Heart left ventricle (tissue), 16 donors: ENCODE results near the gene HP. TPM values are rescaled to one million over a fixed set of nuclear protein-coding genes. Genes with fewer than 3 reads are reported as not detected.
"Not testable (repeated sequence)": the region's sequence is repeated elsewhere in the genome, so short reads cannot be mapped to it uniquely, and the experiment has no call there.

Source experiments
- ATAC-seq, 4 donors: fragments of 200-7000 bp; cut with Tn5 transposase; one replicate each; pipeline ENCODE4 v1.9.1; 2020 to 2022; ENCODE audit warnings: moderate library complexity in 4 of 4, mild to moderate bottlenecking in 3 of 4, moderate number of reproducible peaks in 1 of 4
- DNase-seq, 5 donors: peaks; one replicate each; pipeline ENCODE4 v3.0.0-alpha.2; 2020
- H3K27ac ChIP-seq, 12 donors: fragments of 200-600 bp; sonication (generic) in 4 of 12; one replicate each; pipeline versions ENCODE4 v1.5.0 to v1.8.0; 2016 to 2022; ENCODE audit warnings: mild to moderate bottlenecking in 2 of 12
- H3K27me3 ChIP-seq, 9 donors: fragments of 200-600 bp; sonication (generic) in 2 of 9; one replicate each; pipeline versions ENCODE4 v1.5.1 to v1.8.0; 2016 to 2022; ENCODE audit warnings: mild to moderate bottlenecking in 3 of 9
- H3K36me3 ChIP-seq, 9 donors: fragments of 200-600 bp; sonication (generic) in 2 of 9; one replicate each; pipeline versions ENCODE4 v1.5.0 to v1.8.0; 2018 to 2022; ENCODE audit warnings: mild to moderate bottlenecking in 2 of 9
- H3K4me1 ChIP-seq, 12 donors: fragments of 200-600 bp; sonication (generic) in 4 of 12; one replicate each; pipeline versions ENCODE4 v1.5.0 to v1.8.0; 2016 to 2022; ENCODE audit warnings: mild to moderate bottlenecking in 3 of 12
- H3K4me3 ChIP-seq, 12 donors: fragments of 200-600 bp; sonication (generic) in 4 of 12; one replicate each; pipeline versions ENCODE4 v1.5.0 to v1.8.0; 2017 to 2022; ENCODE audit warnings: mild to moderate bottlenecking in 9 of 12, moderate library complexity in 4 of 12
- H3K9me3 ChIP-seq, 12 donors: fragments of 200-600 bp; sonication (generic) in 4 of 12; one replicate each; pipeline versions ENCODE4 v1.5.0 to v1.8.0; 2016 to 2022; ENCODE audit warnings: mild to moderate bottlenecking in 1 of 12
- POLR2A ChIP-seq, 2 donors: fragments of 450-650 bp; IDR thresholded peaks; one replicate each; pipeline ENCODE4 v1.6.1; 2017; ENCODE audit warnings: antibody characterized with exemption in 2 of 2, mild to moderate bottlenecking in 2 of 2, moderate library complexity in 2 of 2
- WGBS, 4 donors: extraction: QIAGEN DNeasy Blood & Tissue Kit in 2 of 4; methylation state at CpG; one replicate each; pipeline versions ENCODE4 v1.1.5 to v1.1.7; 2013 to 2018; 5-methylcytosine and 5-hydroxymethylcytosine counted together
- intact Hi-C, 10 donors: fragments of 100-400 bp; cut with DNase I; formaldehyde crosslinking; loops; one replicate each; pipeline versions ENCODE4 v1.11.1 to v1.14.2; 2022
- long read RNA-seq, 3 donors: library from polyadenylated mRNA; unstranded; transcript quantifications; one replicate each; pipeline ENCODE4 v2.0.0, GENCODE V29; 2020 to 2021
- polyA plus RNA-seq, 2 donors: library from polyadenylated mRNA; stranded (reverse); fragments of 200-250 nt; gene quantifications; one replicate each; pipeline ENCODE4 v1.2.3, GENCODE V29; 2013
- total RNA-seq, 9 donors: library from RNA; depleted of rRNA in 2 of 9; stranded (reverse); fragments of >200 nt in 2 of 9; fragmentation: NEBNext Ultra II Directional in 3 of 9; extraction: Animal tissue kit (Norgen Biotek cat#: 25700) in 3 of 9; gene quantifications; one replicate each; pipeline versions ENCODE4 v1.1.0 to v1.2.4, GENCODE V29; 2016 to 2023
- TF ChIP-seq, protein P1 (sequence below), 12 donors: fragments of 200-600 bp; sonication (generic) in 4 of 12; IDR thresholded peaks; one replicate each; pipeline versions ENCODE4 v1.5.0 to v1.8.0; 2018 to 2022; ENCODE audit warnings: antibody characterized with exemption in 12 of 12, mild to moderate bottlenecking in 5 of 12
- donor health status: ischemic (EF 13 %, LVEDD 7.1; RV severe dilation, severe dysfunction).
- donor health status: healthy with polysubstance abuse.
- donor health status: DM: no; HTN: yes; CAD: no.
- donor health status: DM: no; HTN: no; CAD: no.
- donor health status: ischemic (EF 25% LVEDD 6.9; RV normal size, moderate dysfunction).
- donor health status: ischemic (EF 25% LVEDD 5.7; RV mildly dilated, moderate dysfunction).
- donor health status: healthy.
- donor health status: DM: yes; HTN: yes; CAD: no.
- donor health status: ischemic (EF 35%, LVEDD 5.7; RV mildly dilated, moderate dysfunction).
- donor health status: nonischemic (EF 11% LVEDD 7.7; RV severe dilation, severe dysfunction).
- donor health status: DM: yes; HTN: yes; CAD: no.
- donor health status: PGD.
- donor health status: ischemic (EF 29% LVEDD 5.4; RV normal size, mild dysfunction).
- donor health status: nonischemic (EF 23%, LVEDD 6.1; RV moderate dilation, normal function).

The HP gene, protein sequence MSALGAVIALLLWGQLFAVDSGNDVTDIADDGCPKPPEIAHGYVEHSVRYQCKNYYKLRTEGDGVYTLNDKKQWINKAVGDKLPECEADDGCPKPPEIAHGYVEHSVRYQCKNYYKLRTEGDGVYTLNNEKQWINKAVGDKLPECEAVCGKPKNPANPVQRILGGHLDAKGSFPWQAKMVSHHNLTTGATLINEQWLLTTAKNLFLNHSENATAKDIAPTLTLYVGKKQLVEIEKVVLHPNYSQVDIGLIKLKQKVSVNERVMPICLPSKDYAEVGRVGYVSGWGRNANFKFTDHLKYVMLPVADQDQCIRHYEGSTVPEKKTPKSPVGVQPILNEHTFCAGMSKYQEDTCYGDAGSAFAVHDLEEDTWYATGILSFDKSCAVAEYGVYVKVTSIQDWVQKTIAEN
- total RNA-seq (100 to 1,000 TPM in 1 of 9 donors, 10 to 100 TPM in 1, 1 to 10 TPM in 6, under 1 TPM in 1; 0.42 to 314 (median 3.6) TPM), polyA plus RNA-seq (1 to 10 TPM; 2.7 to 4.3 TPM)
- long read RNA-seq, donor 1, partial matches to known transcripts = 0 of 5 reads
- long read RNA-seq, donor 1, other reads (novel, unspliced or antisense) = 5 of 5 reads
- long read RNA-seq, donor 2 = 0 reads
- long read RNA-seq, donor 3, partial matches to known transcripts = 0 of 8 reads
- long read RNA-seq, donor 3, other reads (novel, unspliced or antisense) = 7 of 8 reads

DNA sequence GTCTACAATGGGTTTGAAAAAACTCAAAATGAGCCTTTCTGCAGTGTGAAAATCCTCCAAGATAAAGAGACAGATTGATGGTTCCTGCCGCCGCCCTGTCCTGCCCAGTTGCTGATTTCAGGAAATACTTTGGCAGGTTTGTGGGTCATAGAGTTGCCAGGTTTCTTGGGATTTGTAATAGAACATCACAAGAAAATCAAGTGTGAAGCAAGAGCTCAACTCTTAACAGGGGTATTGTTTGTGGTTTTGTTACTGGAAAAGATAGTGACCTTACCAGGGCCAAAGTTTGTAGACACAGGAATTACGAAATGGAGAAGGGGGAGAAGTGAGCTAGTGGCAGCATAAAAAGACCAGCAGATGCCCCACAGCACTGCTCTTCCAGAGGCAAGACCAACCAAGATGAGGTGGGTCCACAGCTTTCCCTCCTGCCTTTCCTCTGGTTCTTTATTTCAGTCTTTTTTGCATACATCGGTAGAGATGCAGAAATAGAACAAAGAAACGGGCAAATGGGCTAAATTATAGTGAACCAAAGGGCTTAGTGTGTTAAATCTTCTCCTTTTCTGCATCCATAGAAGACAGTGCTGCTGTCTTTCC, at the start of gene HP:
Gene HP, plus strand, starts transcription at position 252 of the 594 bp plus-strand sequence. Its CDS starts 148 bp downstream, at position 400.
- H3K36me3 ChIP-seq, H3K9me3 ChIP-seq, H3K4me1 ChIP-seq, DNase-seq, ATAC-seq, H3K27me3 ChIP-seq, intact Hi-C loops, H3K4me3 ChIP-seq, H3K27ac ChIP-seq: not testable (repeated sequence)
- WGBS, 4 donors = 80 to 86% (median 83%) methylated on average over 5 of the region's 5 CpGs

DNA sequence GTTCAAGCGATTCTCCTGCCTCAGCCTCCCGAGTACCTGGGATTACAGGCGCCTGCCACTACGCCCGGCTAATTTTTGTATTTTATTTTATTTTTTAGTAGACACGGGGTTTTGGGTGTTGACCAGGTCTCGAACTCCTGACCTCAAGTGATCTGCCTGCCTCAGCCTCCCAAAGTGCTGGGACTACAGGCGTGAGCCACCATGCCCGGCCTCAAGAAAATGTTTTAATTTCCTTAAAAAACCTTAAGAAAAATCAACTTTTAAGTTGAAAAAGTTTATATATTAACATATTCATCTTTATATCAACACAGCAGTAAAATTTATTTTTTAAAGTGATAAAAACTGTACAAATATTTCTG, 46.3 kb upstream of the HP start:
- H3K27me3 ChIP-seq, ATAC-seq, H3K9me3 ChIP-seq, H3K4me1 ChIP-seq, DNase-seq: not testable (repeated sequence)
- Histone ChIP-seq H3K4me3 (peak overlapping the region in 10 of 12 donors; percentile 69 to 96 (median 86)), H3K36me3 (peaks cover 0 to 10% (median 0%) of the 10 kb centered on the region in 9 donors), H3K27ac (peak overlapping the region in 4 of 12 donors; percentile 12 to 62 (median 36))
- WGBS, 4 donors = 81 to 86% (median 84%) methylated on average over 9 of the region's 9 CpGs
- intact Hi-C loops = loop anchor here in 3 of 10 donors (1.0 to 5.0 kb wide), 3 partner anchors 84 to 113 kb away; partner anchors contain the start of genes DHX38 (in 3 of the 3), TXNL4B (in 3 of the 3) and IST1 (in 1 of the 3)

DNA sequence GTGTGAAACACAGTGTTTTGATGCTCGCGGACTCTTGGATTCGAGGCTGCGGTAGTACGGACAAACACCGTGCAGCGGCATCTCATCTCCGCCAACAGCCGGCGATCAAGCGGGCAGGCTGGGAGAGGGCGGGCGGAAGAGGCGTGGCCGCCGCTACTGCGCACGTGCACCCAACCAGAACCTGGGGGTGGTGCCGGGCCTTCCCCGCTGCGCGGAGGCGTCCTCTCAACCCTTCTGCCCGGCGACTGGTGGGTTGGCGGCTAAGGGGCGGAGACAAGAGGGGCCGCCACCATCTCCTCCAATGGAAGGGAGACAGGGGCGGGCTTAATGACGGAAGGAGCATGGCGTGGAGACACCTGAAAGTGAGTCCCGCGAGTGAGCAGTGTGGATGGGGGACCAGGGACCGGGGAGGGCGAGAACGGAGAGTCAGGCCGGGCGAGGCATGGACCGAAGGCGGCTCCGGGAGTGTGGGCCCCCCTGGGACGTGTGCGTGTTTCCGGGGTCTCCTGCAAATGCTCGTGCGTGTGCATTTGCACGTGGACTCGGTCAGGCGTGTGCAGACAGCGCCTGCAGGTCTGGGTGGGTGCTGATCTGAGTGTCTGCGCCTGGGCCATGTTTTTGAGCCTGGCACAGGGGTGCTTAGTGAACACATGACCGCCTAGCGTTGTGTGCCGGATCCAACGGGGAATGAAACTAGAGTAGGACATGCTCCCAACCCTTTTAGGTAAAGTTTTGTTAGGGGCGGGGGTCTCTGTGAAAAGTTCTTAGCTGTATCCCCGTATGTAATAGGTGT, 45.7 kb upstream of the HP start, which contains the start of gene DHODH:
Gene DHODH, plus strand, starts transcription at position 321 of the 793 bp plus-strand sequence. Its CDS starts 21 bp downstream, at position 342.
- Histone ChIP-seq H3K9me3 (no peaks in the 10 kb centered on the region), H3K4me3 (peak within 1 kb of the TSS; percentile 69 to 96 (median 86)), H3K36me3 (peaks cover 0 to 10% (median 0%) of the 10 kb centered on the region in 9 donors), H3K27ac (peak within 1 kb of the TSS in 9 of 12 donors; percentile 30 to 79 (median 62)), H3K4me1 (peaks cover 0 to 14% (median 10%) of the 10 kb centered on the region in 12 donors), H3K27me3 (no peaks in the 10 kb centered on the region)
- TF ChIP-seq POLR2A (IDR thresholded peaks at IDR 0.05) = peak in 1 of 2 donors; percentile 64
- TF ChIP-seq, protein P1, sequence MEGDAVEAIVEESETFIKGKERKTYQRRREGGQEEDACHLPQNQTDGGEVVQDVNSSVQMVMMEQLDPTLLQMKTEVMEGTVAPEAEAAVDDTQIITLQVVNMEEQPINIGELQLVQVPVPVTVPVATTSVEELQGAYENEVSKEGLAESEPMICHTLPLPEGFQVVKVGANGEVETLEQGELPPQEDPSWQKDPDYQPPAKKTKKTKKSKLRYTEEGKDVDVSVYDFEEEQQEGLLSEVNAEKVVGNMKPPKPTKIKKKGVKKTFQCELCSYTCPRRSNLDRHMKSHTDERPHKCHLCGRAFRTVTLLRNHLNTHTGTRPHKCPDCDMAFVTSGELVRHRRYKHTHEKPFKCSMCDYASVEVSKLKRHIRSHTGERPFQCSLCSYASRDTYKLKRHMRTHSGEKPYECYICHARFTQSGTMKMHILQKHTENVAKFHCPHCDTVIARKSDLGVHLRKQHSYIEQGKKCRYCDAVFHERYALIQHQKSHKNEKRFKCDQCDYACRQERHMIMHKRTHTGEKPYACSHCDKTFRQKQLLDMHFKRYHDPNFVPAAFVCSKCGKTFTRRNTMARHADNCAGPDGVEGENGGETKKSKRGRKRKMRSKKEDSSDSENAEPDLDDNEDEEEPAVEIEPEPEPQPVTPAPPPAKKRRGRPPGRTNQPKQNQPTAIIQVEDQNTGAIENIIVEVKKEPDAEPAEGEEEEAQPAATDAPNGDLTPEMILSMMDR (IDR thresholded peaks at IDR 0.05) = peak in 3 of 12 donors; percentile 33 to 44 (median 33)
- peak; percentile 98 to 99 (median 99) for DNase-seq
- intact Hi-C loops = loop anchor here in 3 of 10 donors (1.0 to 5.0 kb wide), 3 partner anchors 84 to 113 kb away; partner anchors contain the start of genes DHX38 (in 3 of the 3), TXNL4B (in 3 of the 3) and IST1 (in 1 of the 3)
- peak; percentile 100 for ATAC-seq
- WGBS, 4 donors = 0 to 1% (median 0%) methylated on average over 36 to 57 of the region's 57 CpGs

DNA sequence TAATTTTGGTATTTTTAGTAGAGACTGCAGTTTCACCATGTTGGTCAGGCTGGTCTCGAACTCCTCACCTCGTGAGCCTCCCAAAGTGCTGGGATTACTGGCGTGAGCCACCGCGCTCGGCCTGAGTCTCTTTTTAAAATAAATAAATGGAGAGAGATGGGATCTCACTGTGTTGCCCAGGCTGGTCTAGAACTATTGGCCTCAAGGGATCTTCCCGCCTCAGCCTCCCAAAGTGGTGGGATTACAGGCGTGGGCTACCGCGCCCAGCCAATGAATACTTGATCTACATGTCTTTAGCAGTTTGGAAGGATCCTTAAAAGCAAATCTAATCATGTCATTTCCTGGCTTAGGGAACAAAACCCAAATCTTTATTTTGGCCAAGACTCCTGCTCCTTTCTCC, 44.5 kb upstream of the HP start:
- intact Hi-C loops = loop anchor here in 2 of 10 donors (5.0 kb wide), 1 partner anchor 83 kb away; the partner anchor contains the start of genes DHX38 (in 2 of the 2) and TXNL4B (in 2 of the 2)
- peaks cover 0 to 25% (median 21%) of the 10 kb centered on the region in 12 donors for H3K4me1 ChIP-seq
- no peak for DNase-seq
- WGBS, 4 donors = 95 to 98% (median 96%) methylated on average over 10 of the region's 10 CpGs
- no peak for ATAC-seq
- H3K27ac ChIP-seq = no peak overlapping the region
- peaks cover 0 to 10% (median 0%) of the 10 kb centered on the region in 9 donors for H3K36me3 ChIP-seq
- TF ChIP-seq POLR2A (IDR thresholded peaks at IDR 0.05) = no peak
- TF ChIP-seq, protein P1 (IDR thresholded peaks at IDR 0.05) = no peak
- H3K9me3 ChIP-seq = no peaks in the 10 kb centered on the region
- no peaks in the 10 kb centered on the region for H3K27me3 ChIP-seq
- no peak overlapping the region for H3K4me3 ChIP-seq
